Fibroblast of lung (primary cell): ENCODE measurements around the gene RAB35. TPM values are rescaled to one million over a fixed set of nuclear protein-coding genes. Genes with fewer than 3 reads are reported as not detected.

Source experiments
- DNase-seq, 2 donors: peaks; one replicate each; pipeline versions ENCODE4 v3.0.0 to v3.0.0-alpha.2; 2010; ENCODE audit warnings: low read depth in 2 of 2
- H2AFZ ChIP-seq: 2 replicates; pipeline ENCODE4 v1.5.1; 2012; ENCODE audit warnings: low read length, control low read depth, inconsistent platforms
- H3K27ac ChIP-seq: 2 replicates; pipeline ENCODE4 v1.5.1; 2011; ENCODE audit warnings: low read length, control low read depth; ENCODE audit not compliant: insufficient read depth
- H3K27me3 ChIP-seq: 2 replicates; pipeline ENCODE4 v1.5.1; 2011; ENCODE audit warnings: mild to moderate bottlenecking, low read length; ENCODE audit not compliant: control insufficient read depth, insufficient read depth
- H3K36me3 ChIP-seq: 2 replicates; pipeline ENCODE4 v1.5.1; 2011; ENCODE audit warnings: low read length; ENCODE audit not compliant: control insufficient read depth, insufficient read depth
- H3K4me1 ChIP-seq: 2 replicates; pipeline ENCODE4 v1.5.1; 2011; ENCODE audit warnings: low read length; ENCODE audit not compliant: control insufficient read depth, insufficient read depth; ENCODE audit errors: extremely low read depth
- H3K4me2 ChIP-seq: 2 replicates; pipeline ENCODE4 v1.5.1; 2011; ENCODE audit warnings: low read length, control low read depth; ENCODE audit not compliant: insufficient read depth; ENCODE audit errors: extremely low read depth
- H3K4me3 ChIP-seq, 4 experiments: fragments of 200-600 bp in 1 of 4; sonication (generic) in 1 of 4; replicated peaks in 1 of 4; 2 replicates each; pipeline ENCODE4 v1.5.1; 2011 to 2016; ENCODE audit warnings: low read length in 4 of 4, low read depth in 3 of 4, mild to moderate bottlenecking in 3 of 4, control low read depth in 2 of 4, inconsistent platforms in 1 of 4, mixed read lengths in 1 of 4; ENCODE audit not compliant: insufficient read depth in 1 of 4; ENCODE audit errors: control extremely low read depth in 1 of 4
- H3K79me2 ChIP-seq: 2 replicates; pipeline ENCODE4 v1.5.1; 2012; ENCODE audit warnings: mild to moderate bottlenecking, low read length, inconsistent platforms; ENCODE audit not compliant: control insufficient read depth, insufficient read depth
- H3K9ac ChIP-seq: 2 replicates; pipeline ENCODE4 v1.5.1; 2011; ENCODE audit warnings: mild to moderate bottlenecking, low read length, control low read depth; ENCODE audit not compliant: insufficient read depth
- H3K9me3 ChIP-seq: 2 replicates; pipeline ENCODE4 v1.5.1; 2012; ENCODE audit warnings: low read depth, low read length; ENCODE audit not compliant: control insufficient read depth, insufficient read depth
- H4K20me1 ChIP-seq: 2 replicates; pipeline ENCODE4 v1.5.1; 2011; ENCODE audit warnings: low read length; ENCODE audit not compliant: control insufficient read depth, insufficient read depth; ENCODE audit errors: extremely low read depth
- CTCF ChIP-seq, 2 donors: IDR thresholded peaks in 1 of 2; conservative IDR thresholded peaks in 1 of 2; 1 replicate in 1 of 2; 2 replicates in 1 of 2; pipeline ENCODE4 v1.5.1; 2011 to 2012; ENCODE audit warnings: low read length in 2 of 2, control low read depth in 1 of 2, inconsistent platforms in 1 of 2, low read depth in 1 of 2, mild to moderate bottlenecking in 1 of 2
- EZH2 ChIP-seq: IDR thresholded peaks from 2 replicates; pipeline ENCODE4 v1.5.1; 2012; ENCODE audit warnings: low read length, control low read depth, mild to moderate bottlenecking; ENCODE audit errors: missing control alignments
- polyA plus RNA-seq, 2 donors: library from polyadenylated mRNA; depleted of rRNA in 1 of 2; stranded (reverse) in 1 of 2; unstranded in 1 of 2; fragments of >200 nt; gene quantifications; 2 replicates each; pipeline ENCODE4 v1.2.1, GENCODE V29; 2011 to 2012; ENCODE audit warnings: missing spikeins in 1 of 2
- total RNA-seq: library from RNA; depleted of rRNA; stranded (reverse); fragments of >200 nt; gene quantifications from 2 replicates; pipeline ENCODE4 v1.2.1, GENCODE V29; 2014

The RAB35 gene
- total and polyA plus RNA-seq, 2 donors (not counting 1 experiment from before 2014, with no cell fraction given) = 29.7 to 51.4 TPM

GRCh38 chr12:120161852-120162251 is 45.3 kb upstream of the RAB35 start:
- H3K4me3 ChIP-seq = no peak overlapping the region
- no peaks in the 10 kb centered on the region for H3K27me3 ChIP-seq
- H3K9ac ChIP-seq = no peak overlapping the region
- H3K79me2 ChIP-seq = no peaks in the 10 kb centered on the region
- H2AFZ ChIP-seq = no peak overlapping the region
- H3K4me2 ChIP-seq = no peak overlapping the region
- H3K9me3 ChIP-seq = no peaks in the 10 kb centered on the region
- peaks cover 44% of the 10 kb centered on the region for H3K36me3 ChIP-seq
- H4K20me1 ChIP-seq = no peaks in the 10 kb centered on the region
- H3K27ac ChIP-seq = no peak overlapping the region
- no peak for DNase-seq
- TF ChIP-seq EZH2 (no peak), CTCF (conservative IDR thresholded peaks at IDR 0.05 in 1 of 2, IDR thresholded peaks at IDR 0.05 in 1 of 2; ENCODE audit: low read depth in 1 of 2, low read length in 2 of 2) (no peak)
- no peaks in the 10 kb centered on the region for H3K4me1 ChIP-seq

- no peak overlapping the region for H3K27ac ChIP-seq
- no peak overlapping the region for H3K9ac ChIP-seq
- no peak overlapping the region for H3K4me2 ChIP-seq
- H3K36me3 ChIP-seq = peaks cover 61% of the 10 kb centered on the region
- no peaks in the 10 kb centered on the region for H4K20me1 ChIP-seq
- no peaks in the 10 kb centered on the region for H3K9me3 ChIP-seq
- H3K79me2 ChIP-seq = no peaks in the 10 kb centered on the region
- no peak for DNase-seq
- no peak overlapping the region for H3K4me3 ChIP-seq
- no peaks in the 10 kb centered on the region for H3K27me3 ChIP-seq
- H3K4me1 ChIP-seq = no peaks in the 10 kb centered on the region
- TF ChIP-seq EZH2 = no peak
- TF ChIP-seq CTCF (conservative IDR thresholded peaks at IDR 0.05 in 1 of 2, IDR thresholded peaks at IDR 0.05 in 1 of 2; ENCODE audit: low read depth in 1 of 2, low read length in 2 of 2) = no peak
- no peak overlapping the region for H2AFZ ChIP-seq
These were observed 43.1 kb upstream of the RAB35 start for GRCh38 chr12:120159509-120160237.

- H3K79me2 ChIP-seq = no peaks in the 10 kb centered on the region
- TF ChIP-seq CTCF (conservative IDR thresholded peaks at IDR 0.05 in 1 of 2, IDR thresholded peaks at IDR 0.05 in 1 of 2; ENCODE audit: low read depth in 1 of 2, low read length in 2 of 2) (no peak), EZH2 (no peak)
- no peak for DNase-seq
- peaks cover 68% of the 10 kb centered on the region for H3K36me3 ChIP-seq
- H3K27me3 ChIP-seq = no peaks in the 10 kb centered on the region
- no peak overlapping the region for H3K4me3 ChIP-seq
- H3K9ac ChIP-seq = no peak overlapping the region
- no peak overlapping the region for H2AFZ ChIP-seq
- no peaks in the 10 kb centered on the region for H4K20me1 ChIP-seq
- no peaks in the 10 kb centered on the region for H3K4me1 ChIP-seq
- H3K9me3 ChIP-seq = no peaks in the 10 kb centered on the region
- no peak overlapping the region for H3K27ac ChIP-seq
- no peak overlapping the region for H3K4me2 ChIP-seq
These were observed 41.8 kb upstream of the RAB35 start for GRCh38 chr12:120158351-120158750.
